Effector memory CD4-positive, alpha-beta T cell (primary cell): Measurements from ENCODE around the gene CDR2.

Experiments
- DNase-seq, 3 donors: peaks; one replicate each; pipeline ENCODE4 v3.0.0-alpha.2; 2020
- H3K27ac ChIP-seq: 2 replicates; pipeline ENCODE4 v1.7.0; 2013; ENCODE audit warnings: mild to moderate bottlenecking, low read length, moderate library complexity; ENCODE audit not compliant: insufficient read depth, poor library complexity, severe bottlenecking
- H3K27me3 ChIP-seq: replicated peaks from 2 replicates; pipeline ENCODE4 v1.7.0; 2013; ENCODE audit warnings: mild to moderate bottlenecking, low read length; ENCODE audit not compliant: insufficient read depth, control insufficient read depth, poor library complexity, severe bottlenecking
- H3K36me3 ChIP-seq: 2 replicates; pipeline ENCODE4 v1.7.0; 2013; ENCODE audit warnings: mild to moderate bottlenecking, low read length, moderate library complexity; ENCODE audit not compliant: control insufficient read depth, insufficient read depth
- H3K4me1 ChIP-seq: 2 replicates; pipeline ENCODE4 v1.7.0; 2013; ENCODE audit warnings: low read length, mild to moderate bottlenecking; ENCODE audit not compliant: control insufficient read depth, insufficient read depth, poor library complexity, severe bottlenecking
- H3K4me3 ChIP-seq: 2 replicates; pipeline ENCODE4 v1.7.0; 2013; ENCODE audit warnings: low read length, low read depth, mild to moderate bottlenecking; ENCODE audit not compliant: insufficient read depth, poor library complexity, severe bottlenecking
- H3K9me3 ChIP-seq: 2 replicates; pipeline ENCODE4 v1.7.0; 2013; ENCODE audit warnings: mild to moderate bottlenecking, low read length, moderate library complexity; ENCODE audit not compliant: control insufficient read depth

The CDR2 gene

GRCh38 chr16:22380529-22380928 is 6.1 kb upstream of the CDR2 start:
- H3K9me3 ChIP-seq, result no peaks in the 10 kb centered on the region
- no peak overlapping the region for H3K4me3 ChIP-seq
- no peak for DNase-seq
- no peaks in the 10 kb centered on the region for H3K36me3 ChIP-seq
- H3K4me1 ChIP-seq, result peaks cover 25% of the 10 kb centered on the region
- no peaks in the 10 kb centered on the region for H3K27me3 ChIP-seq
- H3K27ac ChIP-seq, result no peak overlapping the region

- H3K27me3 ChIP-seq, result no peaks in the 10 kb centered on the region
- no peak for DNase-seq
- H3K4me1 ChIP-seq, result peaks cover 30% of the 10 kb centered on the region
- no peaks in the 10 kb centered on the region for H3K36me3 ChIP-seq
- no peak overlapping the region for H3K4me3 ChIP-seq
- no peaks in the 10 kb centered on the region for H3K9me3 ChIP-seq
- no peak overlapping the region for H3K27ac ChIP-seq
These were observed 5.2 kb upstream of the CDR2 start for GRCh38 chr16:22379656-22380055.

- Histone ChIP-seq H3K4me1 (peaks cover 28% of the 10 kb centered on the region), H3K9me3 (no peaks in the 10 kb centered on the region), H3K4me3 (no peak overlapping the region), H3K27me3 (no peaks in the 10 kb centered on the region), H3K36me3 (peaks cover 3% of the 10 kb centered on the region), H3K27ac (no peak overlapping the region)
- no peak for DNase-seq
These were observed 1.7 kb upstream of the CDR2 start for GRCh38 chr16:22375963-22376640.

DNA sequence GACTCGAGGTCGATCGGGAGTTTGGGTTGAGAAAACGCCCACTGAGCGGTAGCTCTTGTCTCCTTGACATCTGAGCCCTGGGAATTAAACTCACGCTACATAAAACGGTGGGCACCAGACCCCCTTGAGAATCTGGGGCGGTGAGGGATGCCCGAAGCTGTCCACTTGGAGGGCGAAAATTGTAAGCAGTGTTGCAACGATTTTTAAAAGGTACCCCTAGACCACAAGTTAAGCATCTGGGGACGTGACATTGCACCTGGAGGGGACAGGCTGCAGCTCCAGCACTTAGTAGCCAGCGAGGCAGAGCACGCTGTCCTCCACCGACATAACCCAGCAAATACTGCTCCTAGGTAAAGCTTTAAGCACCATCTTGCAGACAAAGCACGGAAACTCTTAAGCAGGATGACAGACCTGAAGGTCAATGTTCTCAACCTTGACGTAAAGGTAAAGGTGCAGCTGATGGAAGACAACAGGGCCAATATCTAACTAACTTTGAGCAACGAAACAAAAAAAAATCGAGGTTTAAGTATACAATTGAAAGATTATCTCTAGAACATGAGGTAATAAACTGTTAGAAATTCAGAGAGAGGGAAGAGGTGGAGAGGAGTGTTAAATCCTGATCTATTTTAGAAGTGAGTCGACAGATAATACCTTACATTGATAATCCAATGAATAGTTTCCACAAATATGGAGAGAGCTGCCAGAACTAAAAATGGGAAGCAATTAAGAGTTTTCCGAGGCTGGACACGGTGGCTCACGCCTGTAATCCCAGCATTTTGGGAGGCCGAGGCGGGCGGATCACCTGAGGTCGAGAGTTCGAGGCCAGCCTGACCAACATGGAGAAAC is 921 bp upstream of the CDR2 start:
- Histone ChIP-seq H3K9me3 (no peaks in the 10 kb centered on the region), H3K4me1 (peaks cover 27% of the 10 kb centered on the region), H3K36me3 (peaks cover 4% of the 10 kb centered on the region), H3K4me3 (peak overlapping the region; percentile 86), H3K27me3 (no peaks in the 10 kb centered on the region), H3K27ac (peak overlapping the region; percentile 61)
- DNase-seq, result no peak

DNA sequence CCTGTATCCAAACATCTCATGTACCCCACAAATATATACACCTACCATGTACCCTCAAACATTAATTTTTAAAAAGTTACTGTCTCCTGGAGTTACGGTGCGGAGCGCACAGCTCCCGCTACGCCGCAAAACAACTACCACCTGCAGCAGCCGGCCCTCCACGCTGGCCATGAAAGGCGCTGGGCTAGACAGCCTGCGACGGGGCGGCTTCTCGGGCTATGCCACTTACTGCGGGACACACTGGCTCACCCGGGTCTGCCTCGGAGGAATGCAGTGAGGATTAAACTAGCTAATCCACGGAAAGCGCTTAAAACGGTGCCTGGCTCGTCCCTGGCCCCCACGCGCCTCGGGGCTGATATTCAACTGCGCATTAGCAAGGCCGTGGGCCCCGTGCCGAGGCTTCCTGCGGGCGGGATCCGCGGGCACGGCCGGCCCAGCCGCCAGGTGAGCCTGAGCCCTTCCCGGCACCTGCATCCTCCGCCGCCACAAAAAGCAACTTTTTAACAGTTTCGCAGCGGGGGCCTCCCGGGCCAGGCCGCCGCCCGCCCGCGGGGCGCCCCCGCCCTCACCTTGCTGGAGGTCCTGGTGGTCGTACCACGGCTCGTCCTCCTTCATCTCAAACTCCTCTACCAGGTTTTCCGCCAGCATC is 633 bp downstream of the CDR2 start:
- Histone ChIP-seq H3K36me3 (peaks cover 5% of the 10 kb centered on the region), H3K4me3 (peak overlapping the region; percentile 86), H3K4me1 (peaks cover 32% of the 10 kb centered on the region), H3K27me3 (no peaks in the 10 kb centered on the region), H3K27ac (peak overlapping the region; percentile 80), H3K9me3 (no peaks in the 10 kb centered on the region)
- peak in 2 of 3 donors; percentile 14 to 16 for DNase-seq

GRCh38 chr16:22372882-22373661 is 1.3 kb downstream of the CDR2 start:
- Histone ChIP-seq H3K36me3 (peaks cover 9% of the 10 kb centered on the region), H3K4me3 (peak overlapping the region; percentile 86), H3K4me1 (peaks cover 39% of the 10 kb centered on the region), H3K9me3 (no peaks in the 10 kb centered on the region), H3K27me3 (no peaks in the 10 kb centered on the region), H3K27ac (peak overlapping the region; percentile 80)
- no peak for DNase-seq

DNA sequence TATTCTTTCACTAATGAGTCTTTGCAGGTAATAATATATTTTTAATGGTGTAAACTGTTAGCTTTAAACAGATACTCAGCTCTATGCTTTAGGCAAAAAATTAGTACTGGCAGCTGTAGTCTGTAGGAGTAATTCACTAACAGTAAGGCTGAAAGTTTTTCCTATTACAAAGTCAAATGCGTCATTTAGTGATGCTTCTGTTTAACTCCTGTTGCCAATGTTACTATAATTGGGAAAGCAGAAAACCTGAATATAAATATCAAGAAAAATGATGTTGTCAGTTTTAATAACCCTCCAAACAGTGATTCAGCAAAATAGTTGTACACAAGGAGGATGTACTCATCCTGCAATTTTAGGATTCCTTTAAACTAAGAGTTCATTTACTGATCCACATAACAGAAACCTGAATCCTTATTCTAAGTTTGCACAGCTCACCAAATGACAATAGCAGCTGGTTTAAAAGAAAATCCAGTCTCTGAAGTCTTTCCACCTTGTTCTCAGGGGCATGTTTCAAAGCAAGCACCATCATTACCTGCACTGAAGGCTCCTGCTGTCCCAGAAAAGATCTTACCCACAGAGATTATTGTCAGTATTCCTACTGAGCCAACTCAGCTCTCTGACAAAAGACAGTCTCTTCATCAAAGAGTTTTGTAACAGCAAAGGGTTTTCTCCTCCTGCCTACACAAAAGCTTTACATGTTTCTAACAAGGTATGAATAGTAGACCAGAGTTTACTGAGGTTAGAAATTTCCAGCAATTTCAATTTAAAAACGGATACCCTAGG is 4.2 kb downstream of the CDR2 start:
- H3K9me3 ChIP-seq, result no peaks in the 10 kb centered on the region
- H3K36me3 ChIP-seq, result peaks cover 11% of the 10 kb centered on the region
- peak overlapping the region; percentile 33 for H3K27ac ChIP-seq
- no peak for DNase-seq
- peaks cover 55% of the 10 kb centered on the region for H3K4me1 ChIP-seq
- H3K4me3 ChIP-seq, result no peak overlapping the region
- H3K27me3 ChIP-seq, result no peaks in the 10 kb centered on the region

DNA sequence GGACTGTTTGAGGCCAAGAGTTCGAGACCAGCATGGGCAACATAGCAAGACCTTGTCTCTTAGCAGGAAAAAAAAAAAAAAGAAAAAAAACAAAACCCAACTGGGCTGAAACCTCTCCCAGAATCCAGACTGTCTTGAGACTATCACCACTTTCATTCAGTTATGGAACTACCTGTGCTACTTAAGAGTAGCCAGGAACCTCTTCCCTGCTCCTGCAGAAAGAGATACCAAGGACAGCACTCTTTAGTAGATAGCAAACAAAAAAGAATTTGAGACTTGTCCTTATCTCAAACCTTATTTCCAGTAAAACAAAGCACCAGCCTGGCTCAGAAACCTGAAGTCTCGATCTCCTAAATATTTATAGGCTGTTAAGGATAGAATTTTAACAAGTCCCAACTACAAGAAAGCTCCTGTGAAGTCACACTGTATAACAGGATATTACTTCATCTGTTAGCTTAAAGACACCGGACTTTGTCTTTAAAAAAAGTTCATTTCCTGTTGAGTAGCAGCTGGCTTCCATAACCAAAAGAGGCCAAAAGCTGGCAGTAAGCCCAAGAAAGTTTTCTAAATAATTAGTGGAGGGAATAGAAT is 5.1 kb downstream of the CDR2 start:
- Histone ChIP-seq H3K27me3 (no peaks in the 10 kb centered on the region), H3K9me3 (no peaks in the 10 kb centered on the region), H3K36me3 (peaks cover 19% of the 10 kb centered on the region), H3K27ac (peak overlapping the region; percentile 15), H3K4me3 (no peak overlapping the region), H3K4me1 (peaks cover 54% of the 10 kb centered on the region)
- DNase-seq, result no peak
